IPS-11a (cell line): ENCODE results near the gene TFIP11.

Source experiments
- H3K4me3 ChIP-seq: one replicate; pipeline ENCODE4 v1.5.1; 2013; ENCODE audit warnings: low read depth, low read length, control low read depth

TFIP11 gene

GRCh38 chr22:26512149-26512793 is at the start of gene TFIP11:
Gene TFIP11 (minus strand): TSS chr22:26512473. CDS start chr22:26510272, 2,201 bp downstream.
- H3K4me3 ChIP-seq = peak within 1 kb of the TSS; percentile 89

GRCh38 chr22:26561756-26562417 is 49.6 kb upstream of the TFIP11 start:
- no peak overlapping the region for H3K4me3 ChIP-seq

GRCh38 chr22:26559961-26560575 is 47.8 kb upstream of the TFIP11 start:
- no peak overlapping the region for H3K4me3 ChIP-seq

GRCh38 chr22:26558248-26558895 is 46.1 kb upstream of the TFIP11 start:
- H3K4me3 ChIP-seq = no peak overlapping the region

GRCh38 chr22:26556904-26557303 is 44.6 kb upstream of the TFIP11 start:
- no peak overlapping the region for H3K4me3 ChIP-seq

GRCh38 chr22:26555478-26555877 is 43.2 kb upstream of the TFIP11 start:
- H3K4me3 ChIP-seq = no peak overlapping the region

GRCh38 chr22:26554956-26555355 is 42.7 kb upstream of the TFIP11 start:
- H3K4me3 ChIP-seq = no peak overlapping the region

- H3K4me3 ChIP-seq = no peak overlapping the region
These were observed 40.9 kb upstream of the TFIP11 start for GRCh38 chr22:26553056-26553752.

- H3K4me3 ChIP-seq = no peak overlapping the region
These were observed 40.2 kb upstream of the TFIP11 start for GRCh38 chr22:26552466-26552865.

- H3K4me3 ChIP-seq = no peak overlapping the region
These were observed 39.3 kb upstream of the TFIP11 start for GRCh38 chr22:26551568-26551967.

- H3K4me3 ChIP-seq = no peak overlapping the region
These were observed 38.3 kb upstream of the TFIP11 start for GRCh38 chr22:26550498-26551033.

GRCh38 chr22:26549902-26550497 is 37.7 kb upstream of the TFIP11 start:
- H3K4me3 ChIP-seq = no peak overlapping the region

GRCh38 chr22:26548984-26549383 is 36.7 kb upstream of the TFIP11 start:
- H3K4me3 ChIP-seq = no peak overlapping the region

GRCh38 chr22:26548303-26548702 is 36.0 kb upstream of the TFIP11 start:
- H3K4me3 ChIP-seq = no peak overlapping the region

GRCh38 chr22:26547837-26548236 is 35.6 kb upstream of the TFIP11 start:
- no peak overlapping the region for H3K4me3 ChIP-seq

GRCh38 chr22:26547426-26547825 is 35.2 kb upstream of the TFIP11 start:
- no peak overlapping the region for H3K4me3 ChIP-seq

GRCh38 chr22:26546282-26546681 is 34.0 kb upstream of the TFIP11 start:
- H3K4me3 ChIP-seq = no peak overlapping the region

- no peak overlapping the region for H3K4me3 ChIP-seq
These were observed 33.6 kb upstream of the TFIP11 start for GRCh38 chr22:26545827-26546226.

- H3K4me3 ChIP-seq = no peak overlapping the region
These were observed 33.1 kb upstream of the TFIP11 start for GRCh38 chr22:26545385-26545784.

GRCh38 chr22:26544489-26544888 is 32.2 kb upstream of the TFIP11 start:
- no peak overlapping the region for H3K4me3 ChIP-seq
